Fibroblast of mammary gland (primary cell): Measurements from ENCODE around the gene IFIT3.
"Not testable (repeated sequence)": the region's sequence is repeated elsewhere in the genome, so short reads cannot be mapped to it uniquely, and the experiment has no call there.

Experiments
- DNase-seq: peaks from one replicate; pipeline ENCODE4 v3.0.0-alpha.2; 2010; ENCODE audit warnings: low read depth
- H3K4me3 ChIP-seq: 2 replicates; pipeline ENCODE4 v1.5.1; 2011; ENCODE audit warnings: low read depth, mild to moderate bottlenecking, low read length, moderate library complexity; ENCODE audit not compliant: control insufficient read depth
- TF ChIP-seq, protein P1 (sequence below): conservative IDR thresholded peaks from 2 replicates; pipeline ENCODE4 v1.5.1; 2011; ENCODE audit warnings: low read depth, low read length, inconsistent platforms; ENCODE audit not compliant: control insufficient read depth, insufficient read depth

IFIT3 gene

GRCh38 chr10:89314676-89315075 is 13.1 kb upstream of the IFIT3 start:
- TF ChIP-seq, protein P1, sequence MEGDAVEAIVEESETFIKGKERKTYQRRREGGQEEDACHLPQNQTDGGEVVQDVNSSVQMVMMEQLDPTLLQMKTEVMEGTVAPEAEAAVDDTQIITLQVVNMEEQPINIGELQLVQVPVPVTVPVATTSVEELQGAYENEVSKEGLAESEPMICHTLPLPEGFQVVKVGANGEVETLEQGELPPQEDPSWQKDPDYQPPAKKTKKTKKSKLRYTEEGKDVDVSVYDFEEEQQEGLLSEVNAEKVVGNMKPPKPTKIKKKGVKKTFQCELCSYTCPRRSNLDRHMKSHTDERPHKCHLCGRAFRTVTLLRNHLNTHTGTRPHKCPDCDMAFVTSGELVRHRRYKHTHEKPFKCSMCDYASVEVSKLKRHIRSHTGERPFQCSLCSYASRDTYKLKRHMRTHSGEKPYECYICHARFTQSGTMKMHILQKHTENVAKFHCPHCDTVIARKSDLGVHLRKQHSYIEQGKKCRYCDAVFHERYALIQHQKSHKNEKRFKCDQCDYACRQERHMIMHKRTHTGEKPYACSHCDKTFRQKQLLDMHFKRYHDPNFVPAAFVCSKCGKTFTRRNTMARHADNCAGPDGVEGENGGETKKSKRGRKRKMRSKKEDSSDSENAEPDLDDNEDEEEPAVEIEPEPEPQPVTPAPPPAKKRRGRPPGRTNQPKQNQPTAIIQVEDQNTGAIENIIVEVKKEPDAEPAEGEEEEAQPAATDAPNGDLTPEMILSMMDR, result no peak
- DNase-seq, result no peak
- H3K4me3 ChIP-seq, result no peak overlapping the region

DNA sequence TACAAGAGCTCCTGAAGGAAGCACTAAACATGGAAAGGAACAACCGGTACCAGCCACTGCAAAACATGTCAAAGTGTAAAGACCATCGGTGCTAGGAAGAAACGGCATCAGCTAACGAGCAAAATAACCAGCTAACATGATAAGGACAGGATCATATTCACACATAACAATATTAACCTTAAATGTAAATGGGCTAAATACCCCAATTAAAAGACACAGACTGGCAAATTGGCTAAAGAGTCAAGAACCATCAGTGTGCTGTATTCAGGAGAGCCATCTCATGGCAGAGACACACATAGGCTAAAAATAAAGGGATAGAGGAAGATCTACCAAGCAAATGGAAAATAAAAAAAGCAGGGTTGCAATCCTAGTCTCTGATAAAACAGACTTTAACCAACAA is 9.8 kb upstream of the IFIT3 start:
- H3K4me3 ChIP-seq, DNase-seq: not testable (repeated sequence)

DNA sequence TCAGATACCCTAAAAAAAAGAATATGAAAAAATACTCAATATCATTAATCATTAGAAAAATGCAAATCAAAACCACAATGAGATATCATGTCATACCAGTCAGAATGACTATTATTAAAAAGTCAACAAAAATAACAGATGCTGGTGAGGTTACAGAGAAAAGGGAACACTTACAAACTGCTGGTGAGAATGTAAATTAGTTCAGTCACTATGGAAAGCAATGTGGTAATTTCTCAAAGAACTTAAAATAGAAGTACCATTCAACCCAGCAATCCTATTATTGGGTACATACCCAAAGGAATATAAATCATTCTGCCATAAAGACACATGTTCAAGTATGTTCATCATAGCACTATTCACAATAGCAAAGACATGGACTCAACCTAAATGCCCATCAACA is 2.7 kb upstream of the IFIT3 start:
- not testable (repeated sequence) for H3K4me3 ChIP-seq, DNase-seq

DNA sequence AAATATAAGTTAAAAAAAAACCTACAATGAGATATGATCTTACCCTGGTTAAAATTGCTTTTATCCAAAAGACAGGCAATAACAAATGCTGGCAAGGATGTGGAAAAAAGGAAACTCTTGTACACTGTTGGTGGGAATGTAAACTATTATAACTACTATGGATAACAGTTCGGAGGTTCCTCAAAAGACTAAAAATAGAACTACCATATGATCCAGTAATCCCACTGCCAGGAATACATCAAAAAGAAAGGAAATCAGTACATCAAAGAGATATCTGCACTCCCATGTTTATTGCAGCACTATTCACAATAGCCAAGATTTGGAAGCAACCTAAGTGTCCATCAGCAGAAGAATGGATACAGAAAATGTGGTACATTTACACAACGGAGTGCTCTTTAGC is 1.9 kb upstream of the IFIT3 start:
- not testable (repeated sequence) for H3K4me3 ChIP-seq, DNase-seq

GRCh38 chr10:89329151-89329550 is 1.4 kb downstream of the IFIT3 start:
- TF ChIP-seq, protein P1, result no peak
- H3K4me3 ChIP-seq, result no peak overlapping the region
- DNase-seq, result no peak

DNA sequence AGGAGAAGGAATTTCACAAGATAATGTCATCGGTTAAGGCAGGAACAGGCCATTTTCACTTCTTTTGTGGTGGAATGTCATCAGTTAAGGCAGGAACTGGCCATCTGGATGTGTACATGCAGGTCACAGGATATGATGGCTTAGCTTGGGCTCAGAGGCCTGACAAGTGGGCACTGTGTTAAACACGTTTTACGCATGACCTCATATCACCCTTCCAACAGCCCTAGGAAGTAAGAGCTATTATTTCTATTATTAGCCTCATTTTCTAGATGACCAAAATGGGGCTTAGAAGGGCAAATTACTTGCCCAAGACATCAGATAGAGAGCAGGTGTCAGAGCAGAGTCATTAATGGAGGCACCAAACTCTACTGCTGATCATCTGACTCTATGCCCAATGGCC is 2.2 kb downstream of the IFIT3 start:
- DNase-seq, H3K4me3 ChIP-seq: not testable (repeated sequence)

DNA sequence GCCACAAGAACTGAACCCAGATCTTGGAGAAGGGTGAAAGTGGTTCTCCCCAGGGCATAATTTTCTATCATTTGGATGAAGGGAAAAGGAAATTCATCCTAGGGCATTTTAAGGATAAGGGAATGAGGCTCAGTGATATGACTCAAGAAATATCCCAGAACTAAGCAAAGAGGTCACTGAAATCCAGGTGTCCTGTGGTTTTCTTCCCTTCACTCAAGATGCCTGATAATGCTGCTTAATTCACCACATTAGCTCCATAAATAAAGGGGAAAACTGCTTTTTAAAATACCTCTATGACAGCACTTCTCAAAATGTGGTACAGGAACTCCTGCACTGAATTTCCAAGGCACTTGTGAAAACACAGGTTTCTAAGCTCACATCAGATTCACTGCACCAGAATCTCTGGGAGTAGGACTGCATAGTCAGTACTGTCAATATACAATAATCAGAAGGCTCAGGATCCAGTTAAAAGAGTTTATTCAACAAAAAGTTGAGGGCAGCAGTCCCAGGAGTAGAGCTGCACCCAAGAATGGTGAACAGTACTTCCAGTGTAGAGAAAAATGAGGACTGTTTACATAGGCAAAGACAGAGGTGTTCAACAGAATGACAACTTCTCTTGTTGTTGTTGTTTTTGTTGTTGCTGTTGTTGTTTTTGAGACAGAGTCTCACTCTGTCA is 2.9 kb downstream of the IFIT3 start:
- TF ChIP-seq, protein P1, result no peak
- no peak for DNase-seq
- H3K4me3 ChIP-seq, result no peak overlapping the region

DNA sequence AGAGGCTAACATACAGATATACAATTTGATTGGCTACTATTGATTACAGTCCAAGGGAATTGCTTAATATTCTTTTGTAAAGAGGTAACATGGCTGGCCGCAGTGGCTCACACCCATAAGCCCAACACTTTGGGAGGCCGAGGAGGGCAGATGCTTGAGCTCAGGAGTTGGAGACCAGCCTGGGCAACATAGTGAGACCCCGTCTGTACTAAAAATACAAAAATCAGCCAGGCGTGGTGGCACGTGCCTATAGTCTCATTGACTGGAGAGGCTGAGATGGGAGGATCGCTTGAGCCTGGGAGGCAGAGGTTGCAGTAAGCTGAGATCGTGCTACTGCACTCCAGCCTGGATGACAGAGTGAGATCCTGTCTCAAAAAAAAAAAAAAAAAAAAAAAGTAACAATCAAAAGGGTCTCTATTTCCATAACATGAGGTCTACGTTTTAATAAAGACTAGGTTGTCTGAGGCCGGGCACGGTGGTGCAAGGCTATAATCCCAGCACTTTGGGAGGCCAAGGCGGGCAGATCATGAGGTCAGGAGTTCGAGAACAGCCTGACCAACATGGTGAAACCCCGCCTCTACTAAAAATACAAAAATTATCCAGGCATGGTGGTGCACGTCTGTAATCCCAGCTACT is 3.8 kb downstream of the IFIT3 start:
- DNase-seq, H3K4me3 ChIP-seq: not testable (repeated sequence)

DNA sequence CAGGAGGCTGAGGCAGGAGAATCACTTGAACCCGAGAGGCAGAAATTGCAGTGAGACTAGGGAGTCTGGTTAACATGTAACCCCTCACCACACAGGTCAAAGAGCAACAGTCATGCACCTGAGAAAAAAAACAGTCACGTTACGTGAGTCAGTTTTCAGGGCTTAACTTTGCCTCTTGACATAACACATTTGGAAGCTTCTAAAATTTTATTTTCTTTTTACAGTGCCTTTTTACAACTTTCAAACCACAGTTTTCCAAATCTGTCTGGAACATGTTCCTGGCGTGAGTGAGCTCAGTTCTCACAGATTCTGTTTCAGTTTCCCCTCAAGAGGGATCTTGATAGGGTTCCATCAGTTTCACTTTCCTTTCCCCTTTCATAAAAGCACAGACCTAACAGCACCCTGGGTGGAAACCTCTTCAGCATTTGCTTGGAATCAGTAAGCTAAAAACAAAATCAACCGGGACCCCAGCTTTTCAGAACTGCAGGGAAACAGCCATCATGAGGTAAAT is 4.4 kb downstream of the IFIT3 start:
- peak; percentile 76 for DNase-seq
- H3K4me3 ChIP-seq, result peak overlapping the region; percentile 36
- TF ChIP-seq, protein P1, result no peak

- TF ChIP-seq, protein P1, result no peak
- no peak for DNase-seq
- H3K4me3 ChIP-seq, result no peak overlapping the region
Measured at GRCh38 chr10:89335226-89335625, 7.4 kb downstream of the IFIT3 start.
